PC-9 (cell line): ENCODE data around the gene BCR. TPM values are rescaled to one million over a fixed set of nuclear protein-coding genes. Genes with fewer than 3 reads are reported as not detected.

Experiments
- BruUV-seq: library from RNA; stranded (reverse); fragments of 400-500 nt; replicated peaks from 2 replicates; lab custom pipeline; 2021; lab: Mats Ljungman, UMichigan
- CTCF ChIA-PET: fragments of 300-600 bp; sonication (Branson Sonifier 250); formaldehyde crosslinking; loops from one replicate; lab custom pipeline; 2022; ENCODE audit warnings: antibody characterized with exemption; lab: Charles Lee
- POLR2A ChIA-PET: fragments of 300-600 bp; sonication (Branson Sonifier 250); formaldehyde crosslinking; loops from one replicate; lab custom pipeline; 2022; ENCODE audit warnings: antibody characterized with exemption; ENCODE audit not compliant: unreplicated experiment; lab: Charles Lee
- DNase-seq, 2 experiments: peaks; one replicate each; pipeline versions ENCODE4 v3.0.0 to v3.0.0-alpha.2; 2015 to 2022; ENCODE audit warnings: mixed read lengths in 1 of 2
- H2AFZ ChIP-seq: fragments of 200-600 bp; sonication (generic); 2 replicates; pipeline ENCODE4 v1.8.1; 2017; ENCODE audit warnings: antibody characterized with exemption
- H3F3A ChIP-seq: fragments of 200-600 bp; sonication (generic); 2 replicates; pipeline ENCODE4 v1.8.1; 2017; ENCODE audit warnings: antibody characterized with exemption, mild to moderate bottlenecking, low read depth; ENCODE audit not compliant: insufficient read depth
- H3K27ac ChIP-seq: fragments of 200-600 bp; sonication (generic); 2 replicates; pipeline ENCODE4 v1.6.1; 2016; ENCODE audit warnings: mixed run types
- H3K27me3 ChIP-seq: fragments of 200-600 bp; sonication (generic); 2 replicates; pipeline ENCODE4 v1.6.1; 2016; ENCODE audit warnings: low read depth, mixed run types; ENCODE audit not compliant: insufficient read depth
- H3K36me3 ChIP-seq: fragments of 200-600 bp; sonication (generic); 2 replicates; pipeline ENCODE4 v1.6.1; 2016; ENCODE audit warnings: low read depth, mixed run types
- H3K4me1 ChIP-seq: fragments of 200-600 bp; sonication (generic); replicated peaks from 2 replicates; pipeline ENCODE4 v1.6.1; 2016; ENCODE audit warnings: mixed run types; ENCODE audit not compliant: insufficient read depth
- H3K4me2 ChIP-seq: fragments of 200-600 bp; sonication (generic); 2 replicates; pipeline ENCODE4 v1.6.1; 2017; ENCODE audit warnings: mixed run types
- H3K4me3 ChIP-seq: fragments of 200-600 bp; sonication (generic); 2 replicates; pipeline ENCODE4 v1.6.1; 2016; ENCODE audit warnings: mixed run types
- H3K79me2 ChIP-seq: fragments of 200-600 bp; sonication (generic); 2 replicates; pipeline ENCODE4 v1.6.1; 2017; ENCODE audit warnings: low read depth, mixed run types
- H3K9me2 ChIP-seq: fragments of 200-600 bp; sonication (generic); 2 replicates; pipeline ENCODE4 v1.8.1; 2017; ENCODE audit warnings: mild to moderate bottlenecking; ENCODE audit not compliant: insufficient read depth
- H3K9me3 ChIP-seq: fragments of 200-600 bp; sonication (generic); 2 replicates; pipeline ENCODE4 v1.8.1; 2016; ENCODE audit warnings: low read depth; ENCODE audit not compliant: insufficient read depth
- H4K20me1 ChIP-seq: fragments of 200-600 bp; sonication (generic); 2 replicates; pipeline ENCODE4 v1.8.1; 2017; ENCODE audit not compliant: insufficient read depth
- CTCF ChIP-seq: fragments of 200-600 bp; sonication (generic); conservative IDR thresholded peaks from 2 replicates; pipeline ENCODE4 v1.6.1; 2017; ENCODE audit warnings: mixed run types, antibody characterized with exemption, mild to moderate bottlenecking, moderate library complexity
- EZH2 ChIP-seq: fragments of 200-600 bp; sonication (generic); IDR thresholded peaks from 2 replicates; pipeline ENCODE4 v1.8.0; 2017; ENCODE audit warnings: antibody characterized with exemption, low read depth
- intact Hi-C: fragments of 100-400 bp; cut with micrococcal nuclease; formaldehyde crosslinking; loops from one replicate; pipeline ENCODE4 v1.10.0; 2022; ENCODE audit not compliant: unreplicated experiment
- total RNA-seq: library from RNA; stranded (reverse); gene quantifications from 2 replicates; pipeline ENCODE4 v1.2.3, GENCODE V29; 2021

BCR gene
- total RNA-seq, 1 experiment from 2014 or later, result 47.8 TPM

- no peak overlapping the region for H3K27ac ChIP-seq
- no peak overlapping the region for H3K4me2 ChIP-seq
- ChIA-PET CTCF (no interaction called here), POLR2A (no interaction called here)
- no peaks in the 10 kb centered on the region for H3K27me3 ChIP-seq
- no peaks in the 10 kb centered on the region for H3K79me2 ChIP-seq
- H3K36me3 ChIP-seq, result peaks cover 4% of the 10 kb centered on the region; the same call in 1 of the 2 replicates
- BruUV-seq, result no TSS peak
- intact Hi-C loops, result no loop called here
- no peak overlapping the region for H2AFZ ChIP-seq
- 0 out of 2 replicates have a peak, but pooled peaks cover under 1% of the 10 kb centered on the region for H3F3A ChIP-seq
- H3K9me3 ChIP-seq, result no peaks in the 10 kb centered on the region
- peaks cover 6% of the 10 kb centered on the region; the same call in 1 of the 2 replicates for H4K20me1 ChIP-seq
- no peak for DNase-seq
- H3K4me3 ChIP-seq, result no peak overlapping the region
- no peaks in the 10 kb centered on the region for H3K4me1 ChIP-seq
- H3K9me2 ChIP-seq, result no peaks in the 10 kb centered on the region
- TF ChIP-seq EZH2 (no peak), CTCF (no peak)
These were observed 111.6 kb downstream of the BCR start for GRCh38 chr22:23291806-23292452.

- POLR2A ChIA-PET, result no interaction called here
- TF ChIP-seq CTCF (no peak), EZH2 (no peak)
- CTCF ChIA-PET, result no interaction called here
These were observed 112.4 kb downstream of the BCR start for GRCh38 chr22:23292453-23293350.

GRCh38 chr22:23293720-23294119 is 113.4 kb downstream of the BCR start:
- no peaks in the 10 kb centered on the region for H3K27me3 ChIP-seq
- no TSS peak for BruUV-seq
- intact Hi-C loops, result no loop called here
- peaks cover 6% of the 10 kb centered on the region; the same call in 1 of the 2 replicates for H4K20me1 ChIP-seq
- ChIA-PET CTCF (no interaction called here), POLR2A (no interaction called here)
- no peak overlapping the region for H2AFZ ChIP-seq
- H3K4me2 ChIP-seq, result no peak overlapping the region
- no peaks in the 10 kb centered on the region for H3K9me3 ChIP-seq
- H3K79me2 ChIP-seq, result no peaks in the 10 kb centered on the region
- H3K4me3 ChIP-seq, result no peak overlapping the region
- H3K36me3 ChIP-seq, result peaks cover 4% of the 10 kb centered on the region; the same call in 1 of the 2 replicates
- TF ChIP-seq EZH2 (no peak), CTCF (no peak)
- H3K4me1 ChIP-seq, result no peaks in the 10 kb centered on the region
- H3F3A ChIP-seq, result 0 out of 2 replicates have a peak, but pooled peaks cover 3% of the 10 kb centered on the region
- DNase-seq, result no peak
- H3K9me2 ChIP-seq, result no peaks in the 10 kb centered on the region
- no peak overlapping the region for H3K27ac ChIP-seq

More at GRCh38 chr22:23292453-23293350, 112.4 kb downstream of the BCR start:
- peaks cover 4% of the 10 kb centered on the region; the same call in 1 of the 2 replicates for H3K36me3 ChIP-seq
- no peaks in the 10 kb centered on the region for H3K27me3 ChIP-seq
- peaks cover 6% of the 10 kb centered on the region; the same call in 1 of the 2 replicates for H4K20me1 ChIP-seq
- no peak overlapping the region for H2AFZ ChIP-seq
- BruUV-seq, result no TSS peak
- 0 out of 2 replicates have a peak, but pooled peaks cover 3% of the 10 kb centered on the region for H3F3A ChIP-seq
- no peak for DNase-seq
- H3K4me2 ChIP-seq, result no peak overlapping the region
- no peaks in the 10 kb centered on the region for H3K9me3 ChIP-seq
- H3K9me2 ChIP-seq, result no peaks in the 10 kb centered on the region
- intact Hi-C loops, result no loop called here
- H3K27ac ChIP-seq, result no peak overlapping the region
- H3K4me3 ChIP-seq, result no peak overlapping the region
- no peaks in the 10 kb centered on the region for H3K79me2 ChIP-seq
- no peaks in the 10 kb centered on the region for H3K4me1 ChIP-seq
